ENCODE data around the gene SLC39A10.
"Not testable (repeated sequence)": the region's sequence is repeated elsewhere in the genome, so short reads cannot be mapped to it uniquely, and the experiment has no call there.

Gene SLC39A10

GRCh38 chr2:195674491-195675221 is 17.6 kb downstream of the SLC39A10 start:
- no peak for DNase-seq (ENCODE audit: low spot score)

GRCh38 chr2:195675783-195676427 is 18.9 kb downstream of the SLC39A10 start:
- DNase-seq (ENCODE audit: low spot score), result no peak

- DNase-seq (ENCODE audit: low spot score), result no peak
Observed at GRCh38 chr2:195677290-195677689, 20.3 kb downstream of the SLC39A10 start.

- DNase-seq (ENCODE audit: low spot score), result no peak
Observed at GRCh38 chr2:195677884-195678283, 20.9 kb downstream of the SLC39A10 start.

- DNase-seq (ENCODE audit: low spot score), result no peak
Observed at GRCh38 chr2:195682077-195682476, 25.1 kb downstream of the SLC39A10 start.

GRCh38 chr2:195683174-195683573 is 26.1 kb downstream of the SLC39A10 start:
- DNase-seq (ENCODE audit: low spot score), result peak; percentile 45

GRCh38 chr2:195686564-195686963 is 29.5 kb downstream of the SLC39A10 start:
- no peak for DNase-seq (ENCODE audit: low spot score)

- no peak for DNase-seq (ENCODE audit: low spot score)
Observed at GRCh38 chr2:195687320-195688086, 30.5 kb downstream of the SLC39A10 start.

- not testable (repeated sequence) for DNase-seq (ENCODE audit: low spot score)
Observed at GRCh38 chr2:195692531-195692930, 35.5 kb downstream of the SLC39A10 start.

GRCh38 chr2:195694553-195694952 is 37.5 kb downstream of the SLC39A10 start:
- no peak for DNase-seq (ENCODE audit: low spot score)

GRCh38 chr2:195695002-195695631 is 38.1 kb downstream of the SLC39A10 start:
- DNase-seq (ENCODE audit: low spot score), result no peak

- DNase-seq (ENCODE audit: low spot score), result no peak
Observed at GRCh38 chr2:195696012-195696411, 39.0 kb downstream of the SLC39A10 start.

- DNase-seq (ENCODE audit: low spot score), result no peak
Observed at GRCh38 chr2:195697681-195698220, 40.7 kb downstream of the SLC39A10 start.

- no peak for DNase-seq (ENCODE audit: low spot score)
Observed at GRCh38 chr2:195700480-195700879, 43.5 kb downstream of the SLC39A10 start.

- DNase-seq (ENCODE audit: low spot score), result no peak
Observed at GRCh38 chr2:195706161-195706900, 49.3 kb downstream of the SLC39A10 start.

- DNase-seq (ENCODE audit: low spot score), result peak; percentile 22
Observed at GRCh38 chr2:195709901-195710806, 53.1 kb downstream of the SLC39A10 start.

GRCh38 chr2:195711478-195711877 is 54.5 kb downstream of the SLC39A10 start:
- DNase-seq (ENCODE audit: low spot score), result no peak

- DNase-seq (ENCODE audit: low spot score), result no peak
Observed at GRCh38 chr2:195716466-195716865, 59.4 kb downstream of the SLC39A10 start.

GRCh38 chr2:195721042-195721441 is 64.0 kb downstream of the SLC39A10 start:
- DNase-seq (ENCODE audit: low spot score), result no peak

- no peak for DNase-seq (ENCODE audit: low spot score)
Observed at GRCh38 chr2:195722075-195722474, 65.0 kb downstream of the SLC39A10 start.
